ENCODE measurements around the gene LCN6. TPM values are rescaled to one million over a fixed set of nuclear protein-coding genes. Genes with fewer than 3 reads are reported as not detected.

LCN6 gene
- total RNA-seq, 1 experiment from 2014 or later = not detected

GRCh38 chr9:136695435-136695895 lies 52.9 kb downstream of the LCN6 start:
- no CpG with 5 or more reads among the region's 10 CpGs for WGBS (ENCODE audit: extremely low coverage, insufficient read length, low lambda C conversion rate)
- no peak overlapping the region for H3K27ac Mint-ChIP-seq
- no peak overlapping the region for H3K4me3 Mint-ChIP-seq
- H3K18ac ChIP-seq (ENCODE audit: insufficient read length, low read depth, low read length) = no peak overlapping the region
- H3T11ph ChIP-seq (ENCODE audit: low read length) = no peak overlapping the region
- H3K4me1 Mint-ChIP-seq = peaks cover 0 to 23% of the 10 kb centered on the region in 2 experiments; a peak in 2 of 4 replicates
- H4K20me1 ChIP-seq (ENCODE audit: control insufficient read depth, insufficient read depth, insufficient read length) = no peaks in the 10 kb centered on the region
- H2AK5ac ChIP-seq (ENCODE audit: insufficient read length, low read length) = no peak overlapping the region
- H3K23me2 ChIP-seq (ENCODE audit: insufficient read length, low read depth, low read length, poor library complexity, severe bottlenecking) = no peaks in the 10 kb centered on the region
- DNase-seq = no peak
- no peak overlapping the region for H2BK12ac ChIP-seq (ENCODE audit: insufficient read length, low read depth, low read length)
- H3K56ac ChIP-seq (ENCODE audit: insufficient read length, low read depth, low read length) = no peak overlapping the region
- H3K9ac ChIP-seq (ENCODE audit: extremely low read depth, insufficient read length, low read length) = no peak overlapping the region
- H4K8ac ChIP-seq (replicated peaks; ENCODE audit: insufficient read length, low read depth, low read length) = no peak overlapping the region
- H2BK20ac ChIP-seq (ENCODE audit: low read depth, low read length, poor library complexity, severe bottlenecking) = no peak overlapping the region
- no peaks in the 10 kb centered on the region for H3K36me3 Mint-ChIP-seq (ENCODE audit: insufficient read depth in 1 of 3, low read depth in 3 of 3)
- H2BK15ac ChIP-seq (ENCODE audit: low read depth, low read length) = no peak overlapping the region
- no peak overlapping the region for H3K4ac ChIP-seq (ENCODE audit: low read depth, low read length)
- no peaks in the 10 kb centered on the region for H3K4me1 ChIP-seq (ENCODE audit: insufficient read depth, low read length)
- peaks cover 21% of the 10 kb centered on the region for H3K27me3 Mint-ChIP-seq (ENCODE audit: low read depth)
- H3K14ac ChIP-seq (ENCODE audit: insufficient read depth, low read length) = no peak overlapping the region
- no peaks in the 10 kb centered on the region for H3K9me3 ChIP-seq (ENCODE audit: control insufficient read depth, low read depth, low read length)
- no peak overlapping the region for H3K4me2 ChIP-seq (ENCODE audit: insufficient read depth, insufficient read length, low read length)
- no peak overlapping the region for H3K23ac ChIP-seq (ENCODE audit: insufficient read length, low read depth, low read length)
- H3K9me3 Mint-ChIP-seq = no peaks in the 10 kb centered on the region; a peak in 1 of 5 replicates
- H3K79me2 ChIP-seq (ENCODE audit: insufficient read depth, low read length) = no peaks in the 10 kb centered on the region
- H3K27ac ChIP-seq (ENCODE audit: insufficient read length, low read depth, low read length) = no peak overlapping the region
- H2AFZ ChIP-seq (ENCODE audit: low read length) = no peak overlapping the region
- H3K27me3 ChIP-seq (ENCODE audit: insufficient read depth, low read length) = no peaks in the 10 kb centered on the region
- H4K5ac ChIP-seq (ENCODE audit: insufficient read length, low read depth, low read length) = no peak overlapping the region
- TF ChIP-seq CTCF (conservative IDR thresholded peaks at IDR 0.05) = no peak
- H4K91ac ChIP-seq (ENCODE audit: insufficient read length, low read depth, low read length) = no peak overlapping the region
- H3K79me1 ChIP-seq (ENCODE audit: insufficient read depth, low read depth, low read length, poor library complexity, severe bottlenecking) = no peaks in the 10 kb centered on the region
- H2BK5ac ChIP-seq (ENCODE audit: insufficient read length, low read length) = no peak overlapping the region
- no peak overlapping the region for H2BK120ac ChIP-seq (ENCODE audit: low read depth, low read length, poor library complexity, severe bottlenecking)
